Stromal cell of bone marrow (primary cell): ENCODE data around the gene PRPSAP1.

Source experiments
- DNase-seq: peaks from one replicate; pipeline ENCODE4 v3.0.0-alpha.2; 2012; ENCODE audit warnings: low read depth

Gene PRPSAP1

GRCh38 chr17:76353599-76354316, at the start of gene PRPSAP1:
Gene PRPSAP1, minus strand, starts transcription at chr17:76353916. Its CDS starts 213 bp downstream, at chr17:76353703.
- peak; percentile 86 for DNase-seq

GRCh38 chr17:76402711-76403110, 49.0 kb upstream of the PRPSAP1 start:
- no peak for DNase-seq

GRCh38 chr17:76399175-76400172, 45.8 kb upstream of the PRPSAP1 start:
- DNase-seq = no peak

GRCh38 chr17:76398523-76399174, 44.9 kb upstream of the PRPSAP1 start:
- DNase-seq = no peak

GRCh38 chr17:76397687-76398522, 44.2 kb upstream of the PRPSAP1 start:
- peak; percentile 65 for DNase-seq

GRCh38 chr17:76397184-76397583, 43.5 kb upstream of the PRPSAP1 start:
- no peak for DNase-seq

- DNase-seq = no peak
These were observed 42.3 kb upstream of the PRPSAP1 start for GRCh38 chr17:76395980-76396379.

GRCh38 chr17:76394166-76394565, 40.5 kb upstream of the PRPSAP1 start:
- DNase-seq = no peak

GRCh38 chr17:76391200-76391715, 37.5 kb upstream of the PRPSAP1 start:
- DNase-seq = no peak

GRCh38 chr17:76390003-76390421, 36.3 kb upstream of the PRPSAP1 start:
- no peak for DNase-seq

GRCh38 chr17:76388966-76389888, 35.5 kb upstream of the PRPSAP1 start:
- no peak for DNase-seq

GRCh38 chr17:76386966-76387765, 33.5 kb upstream of the PRPSAP1 start:
- no peak for DNase-seq

- DNase-seq = peak; percentile 75
These were observed 32.4 kb upstream of the PRPSAP1 start for GRCh38 chr17:76385892-76386786.

GRCh38 chr17:76384987-76385891, 31.5 kb upstream of the PRPSAP1 start:
- DNase-seq = peak; percentile 77

- DNase-seq = peak; percentile 74
These were observed 30.7 kb upstream of the PRPSAP1 start, which contains the start of gene SPHK1 for GRCh38 chr17:76384222-76384986. Gene SPHK1, plus strand, starts transcription at chr17:76384609. Its CDS starts 1,036 bp downstream, at chr17:76385645.

- no peak for DNase-seq
These were observed 30.0 kb upstream of the PRPSAP1 start for GRCh38 chr17:76383546-76384221.
